Measurements from ENCODE around the gene DRAXIN. TPM values are rescaled to one million over a fixed set of nuclear protein-coding genes. Genes with fewer than 3 reads are reported as not detected.

Gene DRAXIN
- polyA plus RNA-seq, 1 of the 3 experiments (the other 2 are of a cell fraction) = 0.97 TPM

GRCh38 chr1:11653861-11654136 lies 37.7 kb upstream of the DRAXIN start:
- H3K79me2 ChIP-seq (ENCODE audit: insufficient read depth) = peaks cover 6% of the 10 kb centered on the region; the same call in 1 of the 2 replicates
- H3K27ac ChIP-seq (ENCODE audit: low read depth in 2 of 2, low read length in 1 of 2) = no peak overlapping the region
- no peak overlapping the region for H3K9ac ChIP-seq
- H3K9me3 ChIP-seq = no peaks in the 10 kb centered on the region
- H4K20me1 ChIP-seq (ENCODE audit: insufficient read depth) = no peaks in the 10 kb centered on the region
- no peaks in the 10 kb centered on the region for H3F3A ChIP-seq (replicated peaks; ENCODE audit: insufficient read depth)
- TF ChIP-seq CTCF (IDR thresholded peaks at IDR 0.05) = no peak
- no peak for TF ChIP-seq JUND (IDR thresholded peaks at IDR 0.05)
- no peak for TF ChIP-seq EP300 (IDR thresholded peaks at IDR 0.05; ENCODE audit: borderline replicate concordance in 1 of 2, low read depth in 1 of 2, low read length in 1 of 2)
- TF ChIP-seq IRF3 (IDR thresholded peaks at IDR 0.05; ENCODE audit: low read depth, low read length) = no peak
- no peak for TF ChIP-seq MEF2A (IDR thresholded peaks at IDR 0.05; ENCODE audit: borderline replicate concordance, low read depth)
- TF ChIP-seq NFIC (IDR thresholded peaks at IDR 0.05; ENCODE audit: borderline replicate concordance) = no peak
- no peak for TF ChIP-seq SMC3 (IDR thresholded peaks at IDR 0.05; ENCODE audit: low read depth, low read length)
- no peak for TF ChIP-seq MXI1 (IDR thresholded peaks at IDR 0.05; ENCODE audit: low read depth, low read length)
- no peak for TF ChIP-seq RCOR1 (IDR thresholded peaks at IDR 0.05; ENCODE audit: low read length)
- no peak for TF ChIP-seq GATA2 (CRISPR knock-in tag; IDR thresholded peaks at IDR 0.05)
- TF ChIP-seq TEAD4 (IDR thresholded peaks at IDR 0.05; ENCODE audit: borderline replicate concordance, insufficient read depth) = no peak
- 82% methylated on average over 3 of the region's 7 CpGs for WGBS (ENCODE audit: low lambda C conversion rate)
- peak overlapping the region; percentile 85 for H3K4me2 ChIP-seq
- H3K4me1 ChIP-seq (ENCODE audit: control insufficient read depth in 1 of 2, insufficient read depth in 2 of 2, low read depth in 1 of 2, low read length in 1 of 2) = peaks cover 0 to 28% of the 10 kb centered on the region in 2 experiments; a peak in 1 of 4 replicates
- no peaks in the 10 kb centered on the region for H3K27me3 ChIP-seq (ENCODE audit: insufficient read depth)
- CTCF ChIA-PET = interaction anchor here (0.9 to 5.8 kb wide), 12 partner anchors 9 to 616 kb away, joined by 3 to 66 read pairs (median 6); partner anchors contain the start of gene FBXO6
- no peak overlapping the region for H2AFZ ChIP-seq (ENCODE audit: low read depth)
- no peak for DNase-seq
- H3K4me3 ChIP-seq (ENCODE audit: low read depth in 2 of 2, low read length in 1 of 2) = peak overlapping the region; percentile 60 to 61; a peak in 3 of 4 replicates
- POLR2A ChIA-PET = interaction anchor here (1.5 to 2.2 kb wide), 2 partner anchors 10 to 555 kb away, joined by 3 to 8 read pairs; partner anchors contain the start of genes EXOSC10 and FBXO6
- H3K9me2 ChIP-seq = no peaks in the 10 kb centered on the region
- peaks cover 3 to 5% of the 10 kb centered on the region in 2 experiments for H3K36me3 ChIP-seq (replicated peaks in 1 of 2; ENCODE audit: control insufficient read depth in 1 of 2, insufficient read depth in 2 of 2, low read length in 1 of 2)

GRCh38 chr1:11654137-11654938 lies 37.2 kb upstream of the DRAXIN start, which contains the start of the genes FBXO2 and FBXO44:
TSS of gene FBXO2 (minus strand) at chr1:11654429. CDS start at chr1:11654340, 89 bp downstream.
TSS of gene FBXO44 (plus strand) at chr1:11654877. CDS start at chr1:11655836, 959 bp downstream.
- no peaks in the 10 kb centered on the region for H3K9me3 ChIP-seq
- H3K4me1 ChIP-seq (ENCODE audit: control insufficient read depth in 1 of 2, insufficient read depth in 2 of 2, low read depth in 1 of 2, low read length in 1 of 2) = peaks cover 0 to 28% of the 10 kb centered on the region in 2 experiments; a peak in 1 of 4 replicates
- H3K79me2 ChIP-seq (ENCODE audit: insufficient read depth) = peaks cover 6% of the 10 kb centered on the region; the same call in 1 of the 2 replicates
- H3F3A ChIP-seq (replicated peaks; ENCODE audit: insufficient read depth) = no peaks in the 10 kb centered on the region
- peak within 1 kb of the TSS; percentile 68; the same call in 1 of the 2 replicates for H2AFZ ChIP-seq (ENCODE audit: low read depth)
- H3K36me3 ChIP-seq (replicated peaks in 1 of 2; ENCODE audit: control insufficient read depth in 1 of 2, insufficient read depth in 2 of 2, low read length in 1 of 2) = peaks cover 3 to 5% of the 10 kb centered on the region in 2 experiments
- H3K4me3 ChIP-seq (ENCODE audit: low read depth in 2 of 2, low read length in 1 of 2) = peak within 1 kb of the TSS; percentile 61 to 69
- no peaks in the 10 kb centered on the region for H3K27me3 ChIP-seq (ENCODE audit: insufficient read depth)
- H3K27ac ChIP-seq (ENCODE audit: low read depth in 2 of 2, low read length in 1 of 2) = peak within 1 kb of the TSS in 1 of 2 experiments; percentile 43; a peak in 1 of 4 replicates
- peak within 1 kb of the TSS; percentile 96 for H3K4me2 ChIP-seq
- H3K9ac ChIP-seq = peak within 1 kb of the TSS; percentile 55
- no peaks in the 10 kb centered on the region for H3K9me2 ChIP-seq
- WGBS (ENCODE audit: low lambda C conversion rate) = 27% methylated on average over 24 of the region's 94 CpGs
- CTCF ChIA-PET = interaction anchor here (0.7 to 5.8 kb wide), 11 partner anchors 8 to 617 kb away, joined by 3 to 66 read pairs (median 4); partner anchors contain the start of gene FBXO6
- POLR2A ChIA-PET = interaction anchor here (0.5 to 2.2 kb wide), 4 partner anchors 10 to 555 kb away, joined by 3 to 8 read pairs (median 3); partner anchors contain the start of genes DRAXIN, EXOSC10 and FBXO6
- H4K20me1 ChIP-seq (ENCODE audit: insufficient read depth) = no peaks in the 10 kb centered on the region
- DNase-seq = peak; percentile 89
- no peak for TF ChIP-seq ELF1 (IDR thresholded peaks at IDR 0.05)
- TF ChIP-seq PBX3 (IDR thresholded peaks at IDR 0.05) = no peak
- TF ChIP-seq TCF12 (IDR thresholded peaks at IDR 0.05) = no peak
- TF ChIP-seq GATA2 (CRISPR knock-in tag; IDR thresholded peaks at IDR 0.05) = no peak
- peak; percentile 6; the same call in 1 of the 2 replicates for TF ChIP-seq NRF1 (IDR thresholded peaks at IDR 0.05; ENCODE audit: low read depth, low read length)
- TF ChIP-seq RCOR1 (IDR thresholded peaks at IDR 0.05; ENCODE audit: low read length) = no peak

Measured in SK-N-SH (cell line).